ENCODE data around the gene CERKL.
"Not testable (repeated sequence)": the region's sequence is repeated elsewhere in the genome, so short reads cannot be mapped to it uniquely, and the experiment has no call there.

CERKL gene
- 0.04 to 0.24 reads per million in 2 experiments for total RNA-seq

DNA sequence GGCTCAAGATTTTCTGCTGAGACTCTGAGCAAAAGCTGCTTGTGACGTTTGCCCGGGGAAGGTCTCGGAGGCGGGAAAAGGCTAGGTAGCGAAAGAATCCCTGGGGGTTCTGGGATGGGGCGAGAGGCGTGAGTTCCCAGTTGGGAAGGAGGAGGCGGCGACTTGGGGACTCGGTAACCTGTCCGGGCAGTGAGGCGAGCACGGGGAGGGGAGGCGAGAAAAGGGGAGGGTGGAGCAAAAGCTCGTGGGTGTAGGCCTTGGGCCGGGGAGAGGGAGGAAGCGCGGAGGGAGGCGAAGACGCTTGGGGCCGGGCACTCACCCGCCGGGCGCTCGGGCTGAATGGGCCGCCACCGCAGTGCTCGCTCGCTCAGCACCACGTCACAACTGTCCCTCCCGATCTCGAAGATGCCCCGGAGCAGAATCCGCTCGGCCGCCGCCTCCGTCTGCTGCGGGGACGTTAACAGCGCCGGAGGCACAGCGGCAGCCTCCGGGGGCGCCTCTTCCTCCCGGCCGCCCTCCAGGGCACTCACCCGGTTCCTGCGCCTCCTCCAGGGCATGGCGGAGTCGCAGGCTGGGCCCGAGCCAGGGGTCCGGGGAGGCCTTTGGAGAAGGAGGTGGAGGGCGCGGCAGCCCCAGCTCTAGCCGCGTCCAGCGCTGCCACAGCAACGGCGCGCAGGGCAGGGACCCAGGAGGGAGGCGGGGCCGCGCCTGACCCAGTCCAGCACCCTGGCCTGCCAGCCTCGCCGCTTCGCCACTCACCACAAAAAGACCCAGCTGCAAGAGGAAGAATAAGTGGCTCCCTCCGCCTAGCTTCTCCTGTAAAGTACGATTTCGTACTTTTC is at the start of gene CERKL:
Gene CERKL, minus strand, starts transcription at position 656 of the 842 bp plus-strand sequence. Its CDS starts 99 bp downstream, at position 557.
- DNase-seq (ENCODE audit: low read depth) = no peak

GRCh38 chr2:181702519-181702918 is 45.6 kb upstream of the CERKL start:
- DNase-seq (ENCODE audit: low read depth) = not testable (repeated sequence)

- DNase-seq (ENCODE audit: low read depth) = no peak
Measured at GRCh38 chr2:181698223-181698622, 41.3 kb upstream of the CERKL start.

DNA sequence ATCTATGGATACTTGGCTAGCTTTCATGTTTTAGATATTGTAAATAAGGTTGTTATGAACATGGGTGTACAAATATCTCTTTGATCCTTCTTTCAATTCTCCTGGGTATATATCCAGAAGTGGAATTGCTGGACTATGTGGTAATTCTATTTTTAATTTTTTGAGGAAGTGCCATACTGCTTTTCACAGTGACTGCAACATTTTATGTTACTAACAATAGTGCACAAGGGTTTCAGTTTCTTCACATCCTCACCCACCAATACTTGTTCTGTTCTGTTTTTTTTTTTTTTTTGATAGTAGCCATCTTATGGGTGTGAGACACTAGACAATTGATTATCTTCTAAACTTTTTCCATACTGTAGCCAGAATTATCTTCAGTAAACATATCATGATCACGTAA is 40.7 kb upstream of the CERKL start:
- no peak for DNase-seq (ENCODE audit: low read depth)

DNA sequence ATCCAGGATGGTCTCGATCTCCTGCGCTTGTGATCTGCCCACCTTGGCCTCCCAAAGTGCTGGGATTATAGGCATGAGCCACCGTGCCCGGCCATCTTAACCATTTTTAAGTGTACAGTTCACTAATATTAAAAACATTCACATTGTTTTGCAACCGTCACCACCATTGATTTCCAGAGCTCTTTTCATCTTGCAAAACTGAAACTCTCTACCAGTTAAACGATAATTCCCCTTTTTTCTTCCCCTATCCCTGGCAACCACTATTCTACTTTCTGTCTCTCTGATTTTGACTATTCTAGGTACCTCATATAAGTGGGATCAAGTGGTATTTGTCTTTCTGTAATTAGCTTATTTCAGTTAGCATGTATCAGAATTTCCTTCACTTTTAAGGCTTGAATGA is 40.2 kb upstream of the CERKL start:
- no peak for DNase-seq (ENCODE audit: low read depth)

DNA sequence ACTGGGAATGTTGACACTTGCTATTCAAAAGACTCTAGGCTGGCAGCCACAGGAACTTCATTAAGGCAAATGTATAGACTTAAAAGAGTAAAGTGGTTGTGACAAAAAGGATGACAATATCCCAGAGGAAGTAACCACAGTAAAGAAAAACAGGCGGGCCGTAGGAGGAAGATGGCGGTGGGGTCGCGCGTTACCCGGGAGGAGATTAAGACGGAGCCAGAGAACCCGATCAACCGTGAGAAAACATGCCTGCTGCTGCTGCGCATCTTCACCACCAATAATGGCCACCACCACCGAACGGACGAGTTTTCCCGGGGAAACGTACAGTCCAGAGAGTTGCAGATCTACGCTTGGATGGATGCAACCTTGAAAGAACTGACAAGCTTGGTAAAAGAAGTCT is 37.4 kb upstream of the CERKL start:
- DNase-seq (ENCODE audit: low read depth) = no peak

DNA sequence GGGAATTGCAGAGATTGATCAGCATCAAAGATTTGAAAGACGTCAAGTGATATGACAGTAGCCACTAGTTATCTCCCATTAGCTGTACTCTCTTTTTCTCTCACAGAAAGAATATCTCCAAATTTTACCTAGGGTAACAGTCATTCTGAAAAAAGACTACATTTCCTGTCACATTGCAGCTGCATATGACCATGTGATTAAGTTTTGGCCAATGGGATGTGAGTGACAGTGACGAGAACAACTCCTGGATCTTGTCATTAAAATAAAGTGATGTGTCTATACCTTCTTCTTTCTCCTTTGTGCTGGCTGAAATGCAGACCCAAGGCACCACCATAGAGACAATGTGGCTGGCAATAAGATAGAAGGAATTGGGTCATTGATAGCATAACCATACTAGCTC is 34.0 kb upstream of the CERKL start:
- DNase-seq (ENCODE audit: low read depth) = no peak

DNA sequence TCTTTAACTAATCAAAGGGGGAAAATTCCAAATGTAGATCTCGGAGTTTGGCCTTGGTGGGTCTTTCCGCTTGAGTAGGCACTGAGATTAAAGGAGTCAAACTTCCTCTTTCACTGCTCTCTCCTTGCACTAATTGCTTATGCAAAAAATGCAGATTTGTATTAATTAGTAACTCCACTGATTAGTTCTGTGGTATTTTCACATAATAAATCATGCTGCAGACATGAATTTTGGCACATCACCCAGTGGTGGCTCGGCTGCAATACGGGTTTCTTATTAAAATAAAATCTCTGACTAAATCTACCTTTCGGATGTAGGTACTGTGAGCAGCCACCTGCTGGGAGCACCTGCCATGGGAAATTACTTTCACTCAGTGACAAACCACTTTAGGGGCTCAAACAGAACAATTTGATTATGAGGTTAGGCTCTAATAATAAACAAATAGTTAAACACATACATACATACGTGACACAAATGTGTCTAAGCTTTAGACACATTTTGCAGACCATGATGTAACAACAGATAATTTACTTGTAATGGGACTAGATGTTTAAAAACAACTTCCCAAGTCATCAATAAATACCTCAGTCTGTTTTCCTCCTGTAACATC is 29.8 kb upstream of the CERKL start:
- no peak for DNase-seq (ENCODE audit: low read depth)

- DNase-seq (ENCODE audit: low read depth) = no peak
Measured at GRCh38 chr2:181685150-181685688, 28.3 kb upstream of the CERKL start.

DNA sequence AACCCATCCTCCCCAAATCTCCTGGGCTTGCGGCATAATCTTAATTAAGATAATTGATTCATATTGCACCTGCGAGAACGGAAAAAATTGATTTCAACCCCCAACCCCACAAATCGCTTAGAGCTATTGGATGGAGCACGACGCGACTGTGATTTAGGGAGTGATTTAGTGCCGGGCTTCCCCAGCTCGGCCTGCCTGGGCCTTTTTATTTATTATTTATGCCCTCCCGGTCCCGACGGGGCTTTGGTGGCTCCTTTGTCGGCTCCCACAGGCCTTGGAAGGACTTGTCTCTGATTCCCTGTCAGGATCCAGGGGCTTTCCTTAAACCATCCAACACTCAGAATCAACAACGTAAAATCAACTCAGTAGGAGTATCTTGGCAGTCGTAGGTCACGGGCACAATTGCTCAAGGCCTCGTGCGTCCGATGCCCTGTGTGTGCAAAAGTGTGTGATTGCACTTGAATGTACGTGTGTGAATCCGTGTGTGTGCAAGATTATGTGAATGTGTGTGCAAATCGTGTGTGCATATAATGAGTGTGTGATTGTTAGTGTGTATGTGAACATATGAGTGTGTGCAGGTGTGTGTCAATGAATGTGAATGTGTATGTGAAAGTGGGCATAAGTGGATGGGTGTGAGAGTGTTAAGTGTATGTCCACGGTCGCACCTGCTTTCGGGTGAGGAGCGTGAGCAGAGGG is 27.7 kb upstream of the CERKL start:
- DNase-seq (ENCODE audit: low read depth) = no peak

GRCh38 chr2:181683518-181684453 is 26.9 kb upstream of the CERKL start:
- no peak for DNase-seq (ENCODE audit: low read depth)

GRCh38 chr2:181682795-181683517 is 26.1 kb upstream of the CERKL start:
- DNase-seq (ENCODE audit: low read depth) = no peak

- no peak for DNase-seq (ENCODE audit: low read depth)
Measured at GRCh38 chr2:181682026-181682789, 25.3 kb upstream of the CERKL start.

DNA sequence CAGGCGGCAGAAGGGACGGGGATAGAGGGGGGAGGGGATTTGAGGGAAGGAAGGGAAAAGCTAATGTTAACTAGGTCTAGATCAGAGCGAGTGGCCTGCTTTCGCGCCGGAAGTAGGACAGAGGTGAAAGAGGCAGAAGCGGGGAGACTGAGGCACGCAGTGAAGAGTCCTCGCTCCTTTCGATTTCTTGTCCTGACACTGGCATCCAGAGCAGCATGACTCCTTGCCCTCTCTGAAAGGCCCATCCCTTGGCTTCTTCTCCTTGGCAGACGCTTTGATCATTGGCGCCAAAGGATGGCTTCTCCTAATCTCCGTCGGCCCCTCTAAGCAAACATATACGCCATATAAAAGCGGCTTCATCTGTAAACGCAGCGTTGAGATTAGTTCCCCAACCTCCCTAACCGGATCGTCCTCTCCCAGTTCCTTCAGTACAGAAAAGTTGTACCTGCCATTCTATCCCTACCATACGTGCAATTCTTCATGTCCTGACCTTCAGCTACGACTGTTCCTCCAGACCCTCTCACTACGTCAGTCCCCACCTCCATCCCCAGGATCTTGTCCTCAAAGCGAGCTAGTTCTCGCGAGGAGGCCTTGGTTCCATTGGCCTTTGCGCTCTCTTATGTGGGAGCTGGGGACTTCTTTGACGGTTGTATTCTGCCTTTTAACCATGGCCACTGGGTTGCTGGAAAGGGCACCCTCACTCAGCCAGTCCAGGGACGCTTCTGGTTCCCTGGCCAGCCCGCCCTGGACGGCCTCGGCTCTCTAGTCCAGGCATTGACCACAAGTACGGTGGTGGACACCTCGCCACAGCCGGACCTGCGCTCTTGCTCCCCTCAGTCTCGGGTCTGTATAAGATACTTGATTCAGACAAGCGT is 24.3 kb upstream of the CERKL start:
- DNase-seq (ENCODE audit: low read depth) = no peak

GRCh38 chr2:181680055-181680936 is 23.4 kb upstream of the CERKL start, which contains the start of gene NEUROD1:
Gene NEUROD1 (minus strand): TSS chr2:181680517. CDS start chr2:181678860, 1,657 bp downstream.
- DNase-seq (ENCODE audit: low read depth) = no peak

- no peak for DNase-seq (ENCODE audit: low read depth)
Measured at GRCh38 chr2:181679544-181679979, 22.7 kb upstream of the CERKL start.

- no peak for DNase-seq (ENCODE audit: low read depth)
Measured at GRCh38 chr2:181678861-181679543, 22.1 kb upstream of the CERKL start.
